Left ventricle myocardium inferior (tissue), 1 donor: ENCODE results near the gene PRKD2. TPM values are rescaled to one million over a fixed set of nuclear protein-coding genes. Genes with fewer than 3 reads are reported as not detected.
A peak's percentile ranks its signal among the peaks of the same experiment; 100 is the strongest.

ENCODE experiments used
- DNase-seq: peaks from one replicate; pipeline ENCODE4 v3.0.0-alpha.2; 2020
- H3K27ac ChIP-seq: fragments of 200-600 bp; replicated peaks from 2 replicates; pipeline ENCODE4 v1.8.0; 2021
- H3K27me3 ChIP-seq: fragments of 200-600 bp; 2 replicates; pipeline ENCODE4 v1.8.0; 2021; ENCODE audit warnings: low read depth
- H3K36me3 ChIP-seq: fragments of 200-600 bp; 2 replicates; pipeline ENCODE4 v1.8.0; 2021
- H3K4me1 ChIP-seq: fragments of 200-600 bp; 2 replicates; pipeline ENCODE4 v1.8.0; 2021
- H3K4me3 ChIP-seq: fragments of 200-600 bp; 2 replicates; pipeline ENCODE4 v1.8.0; 2021; ENCODE audit warnings: mild to moderate bottlenecking, moderate library complexity
- H3K9me3 ChIP-seq: fragments of 200-600 bp; replicated peaks from 2 replicates; pipeline ENCODE4 v1.8.0; 2021
- CTCF ChIP-seq: fragments of 200-600 bp; IDR thresholded peaks from 2 replicates; pipeline ENCODE4 v1.8.0; 2021; ENCODE audit warnings: antibody characterized with exemption, mild to moderate bottlenecking, borderline replicate concordance
- intact Hi-C: fragments of 100-400 bp; cut with micrococcal nuclease; formaldehyde crosslinking; loops from one replicate; pipeline ENCODE4 v1.11.0; 2022
- total RNA-seq: library from RNA; stranded (reverse); fragmentation: NEBNext Ultra II Directional; extraction: Animal tissue kit (Norgen Biotek cat#: 25700); gene quantifications from one replicate; pipeline ENCODE4 v1.2.1, GENCODE V29; 2021
- donor health status: DM: no; HTN: yes; CAD: no; lungs with severe emphysema.

PRKD2 gene
- total RNA-seq, 1 donor from 2014 or later: 7.9 TPM

GRCh38 chr19:46759817-46760333 lies 43.0 kb upstream of the PRKD2 start:
- H3K9me3 ChIP-seq: no peaks in the 10 kb centered on the region
- H3K4me1 ChIP-seq: peaks cover 19% of the 10 kb centered on the region
- DNase-seq: no peak
- no peak overlapping the region for H3K4me3 ChIP-seq
- H3K27ac ChIP-seq: peak overlapping the region; percentile 21
- no peaks in the 10 kb centered on the region for H3K27me3 ChIP-seq
- intact Hi-C loops: loop anchor here (5.0 kb wide), 1 partner anchor 82 kb away; no protein-coding TSS in a partner anchor
- peaks cover 18% of the 10 kb centered on the region for H3K36me3 ChIP-seq
- TF ChIP-seq CTCF: no peak

GRCh38 chr19:46759206-46759605 lies 42.3 kb upstream of the PRKD2 start:
- Histone ChIP-seq H3K9me3 (no peaks in the 10 kb centered on the region), H3K27me3 (no peaks in the 10 kb centered on the region), H3K36me3 (peaks cover 18% of the 10 kb centered on the region), H3K27ac (no peak overlapping the region), H3K4me3 (no peak overlapping the region), H3K4me1 (peaks cover 14% of the 10 kb centered on the region)
- DNase-seq: no peak
- TF ChIP-seq CTCF: no peak
- intact Hi-C loops: loop anchor here (5.0 kb wide), 1 partner anchor 83 kb away; no protein-coding TSS in a partner anchor

DNA sequence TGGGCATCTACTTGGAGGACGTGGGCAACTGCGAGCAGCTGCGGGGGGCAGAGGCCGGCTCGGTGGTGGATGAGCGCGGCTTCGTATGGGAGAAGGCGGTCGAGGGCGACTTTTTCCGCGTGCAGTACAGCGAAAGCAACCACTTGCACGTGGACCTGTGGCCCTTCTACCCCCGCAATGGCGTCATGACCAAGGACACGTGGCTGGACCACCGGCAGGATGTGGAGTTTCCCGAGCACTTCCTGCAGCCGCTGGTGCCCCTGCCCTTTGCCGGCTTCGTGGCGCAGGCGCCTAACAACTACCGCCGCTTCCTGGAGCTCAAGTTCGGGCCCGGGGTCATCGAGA lies 39.6 kb upstream of the PRKD2 start:
- peaks cover 14% of the 10 kb centered on the region for H3K4me1 ChIP-seq
- no peaks in the 10 kb centered on the region for H3K27me3 ChIP-seq
- H3K36me3 ChIP-seq: peaks cover 30% of the 10 kb centered on the region
- no peak overlapping the region for H3K27ac ChIP-seq
- no peak overlapping the region for H3K4me3 ChIP-seq
- no peak for DNase-seq
- TF ChIP-seq CTCF: no peak
- no peaks in the 10 kb centered on the region for H3K9me3 ChIP-seq
- intact Hi-C loops: loop anchor here (5.0 kb wide), 1 partner anchor 86 kb away; no protein-coding TSS in a partner anchor

DNA sequence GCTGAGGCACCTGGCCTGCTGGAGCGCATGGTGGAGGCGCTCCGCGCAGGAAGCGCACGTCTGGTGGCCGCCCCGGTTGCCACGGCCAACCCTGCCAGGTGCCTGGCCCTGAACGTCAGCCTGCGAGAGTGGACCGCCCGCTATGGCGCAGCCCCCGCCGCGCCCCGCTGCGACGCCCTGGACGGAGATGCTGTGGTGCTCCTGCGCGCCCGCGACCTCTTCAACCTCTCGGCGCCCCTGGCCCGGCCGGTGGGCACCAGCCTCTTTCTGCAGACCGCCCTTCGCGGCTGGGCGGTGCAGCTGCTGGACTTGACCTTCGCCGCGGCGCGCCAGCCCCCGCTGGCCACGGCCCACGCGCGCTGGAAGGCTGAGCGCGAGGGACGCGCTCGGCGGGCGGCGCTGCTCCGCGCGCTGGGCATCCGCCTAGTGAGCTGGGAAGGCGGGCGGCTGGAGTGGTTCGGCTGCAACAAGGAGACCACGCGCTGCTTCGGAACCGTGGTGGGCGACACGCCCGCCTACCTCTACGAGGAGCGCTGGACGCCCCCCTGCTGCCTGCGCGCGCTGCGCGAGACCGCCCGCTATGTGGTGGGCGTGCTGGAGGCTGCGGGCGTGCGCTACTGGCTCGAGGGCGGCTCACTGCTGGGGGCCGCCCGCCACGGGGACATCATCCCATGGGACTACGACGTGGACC lies 39.1 kb upstream of the PRKD2 start:
- Histone ChIP-seq H3K36me3 (peaks cover 32% of the 10 kb centered on the region), H3K4me3 (no peak overlapping the region), H3K27ac (no peak overlapping the region), H3K4me1 (peaks cover 14% of the 10 kb centered on the region), H3K9me3 (no peaks in the 10 kb centered on the region), H3K27me3 (no peaks in the 10 kb centered on the region)
- no peak for DNase-seq
- intact Hi-C loops: loop anchor here (5.0 kb wide), 1 partner anchor 86 kb away; no protein-coding TSS in a partner anchor
- TF ChIP-seq CTCF: no peak

GRCh38 chr19:46755077-46755852 lies 38.4 kb upstream of the PRKD2 start:
- Histone ChIP-seq H3K27ac (no peak overlapping the region), H3K9me3 (no peaks in the 10 kb centered on the region), H3K27me3 (no peaks in the 10 kb centered on the region), H3K4me3 (no peak overlapping the region), H3K4me1 (peaks cover 12% of the 10 kb centered on the region), H3K36me3 (peaks cover 34% of the 10 kb centered on the region)
- no peak for TF ChIP-seq CTCF
- intact Hi-C loops: loop anchor here (5.0 kb wide), 1 partner anchor 87 kb away; no protein-coding TSS in a partner anchor
- DNase-seq: no peak
